ENCODE results near the gene SLC37A3. TPM values are rescaled to one million over a fixed set of nuclear protein-coding genes. Genes with fewer than 3 reads are reported as not detected.
"Not testable (repeated sequence)": the region's sequence is repeated elsewhere in the genome, so short reads cannot be mapped to it uniquely, and the experiment has no call there.

SLC37A3 gene
- total and polyA plus RNA-seq, 8 donors, result 36.2 to 58.5 (median 51.2) TPM

GRCh38 chr7:140416560-140416959 is 18.2 kb upstream of the SLC37A3 start:
- ATAC-seq (no peak), DNase-seq (peak in 1 of 4 donors; percentile 36)
- H3K4me1 ChIP-seq, result no peaks in the 10 kb centered on the region
- TF ChIP-seq, protein P1, sequence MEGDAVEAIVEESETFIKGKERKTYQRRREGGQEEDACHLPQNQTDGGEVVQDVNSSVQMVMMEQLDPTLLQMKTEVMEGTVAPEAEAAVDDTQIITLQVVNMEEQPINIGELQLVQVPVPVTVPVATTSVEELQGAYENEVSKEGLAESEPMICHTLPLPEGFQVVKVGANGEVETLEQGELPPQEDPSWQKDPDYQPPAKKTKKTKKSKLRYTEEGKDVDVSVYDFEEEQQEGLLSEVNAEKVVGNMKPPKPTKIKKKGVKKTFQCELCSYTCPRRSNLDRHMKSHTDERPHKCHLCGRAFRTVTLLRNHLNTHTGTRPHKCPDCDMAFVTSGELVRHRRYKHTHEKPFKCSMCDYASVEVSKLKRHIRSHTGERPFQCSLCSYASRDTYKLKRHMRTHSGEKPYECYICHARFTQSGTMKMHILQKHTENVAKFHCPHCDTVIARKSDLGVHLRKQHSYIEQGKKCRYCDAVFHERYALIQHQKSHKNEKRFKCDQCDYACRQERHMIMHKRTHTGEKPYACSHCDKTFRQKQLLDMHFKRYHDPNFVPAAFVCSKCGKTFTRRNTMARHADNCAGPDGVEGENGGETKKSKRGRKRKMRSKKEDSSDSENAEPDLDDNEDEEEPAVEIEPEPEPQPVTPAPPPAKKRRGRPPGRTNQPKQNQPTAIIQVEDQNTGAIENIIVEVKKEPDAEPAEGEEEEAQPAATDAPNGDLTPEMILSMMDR (IDR thresholded peaks at IDR 0.05), result no peak
- no peak overlapping the region for H3K4me3 ChIP-seq
- H3K9me3 ChIP-seq, result no peaks in the 10 kb centered on the region
- H3K36me3 ChIP-seq, result no peaks in the 10 kb centered on the region
- H3K27me3 ChIP-seq, result no peaks in the 10 kb centered on the region
- no peak overlapping the region for H3K27ac ChIP-seq
- intact Hi-C loops (cut with DNase I), result no loop called here

DNA sequence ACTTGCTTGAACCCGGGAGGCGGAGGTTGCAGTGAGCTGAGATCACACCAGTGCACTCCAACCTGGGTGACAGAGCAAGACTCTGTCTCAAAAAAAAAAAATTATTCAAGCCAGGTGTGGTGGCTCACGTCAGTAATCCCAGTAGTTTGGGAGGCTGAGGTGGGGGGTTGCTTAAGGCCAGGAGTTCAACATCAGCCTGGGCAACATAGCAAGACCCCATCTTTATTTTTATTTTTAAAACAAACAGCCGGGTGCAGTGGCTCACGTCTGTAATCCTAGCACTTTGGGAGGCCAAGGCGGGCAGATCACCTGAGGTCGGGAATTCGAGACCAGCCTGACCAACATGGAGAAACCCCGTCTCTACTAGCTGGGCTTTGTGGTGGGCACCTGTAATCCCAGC is 17.5 kb upstream of the SLC37A3 start:
- intact Hi-C loops (cut with DNase I); H3K4me1 ChIP-seq; H3K27me3 ChIP-seq; H3K36me3 ChIP-seq; H3K27ac ChIP-seq; H3K9me3 ChIP-seq; H3K4me3 ChIP-seq; ATAC-seq: not testable (repeated sequence)
- peak in 1 of 4 donors; percentile 1 for DNase-seq

- H3K9me3 ChIP-seq, result no peaks in the 10 kb centered on the region
- ATAC-seq (no peak), DNase-seq (peak in 1 of 4 donors; percentile 3)
- intact Hi-C loops (cut with DNase I), result no loop called here
- no peaks in the 10 kb centered on the region for H3K36me3 ChIP-seq
- H3K4me1 ChIP-seq, result no peaks in the 10 kb centered on the region
- no peaks in the 10 kb centered on the region for H3K27me3 ChIP-seq
- TF ChIP-seq, protein P1 (IDR thresholded peaks at IDR 0.05), result no peak
- no peak overlapping the region for H3K27ac ChIP-seq
- H3K4me3 ChIP-seq, result no peak overlapping the region
Observed at GRCh38 chr7:140415361-140415760, 17.0 kb upstream of the SLC37A3 start.

DNA sequence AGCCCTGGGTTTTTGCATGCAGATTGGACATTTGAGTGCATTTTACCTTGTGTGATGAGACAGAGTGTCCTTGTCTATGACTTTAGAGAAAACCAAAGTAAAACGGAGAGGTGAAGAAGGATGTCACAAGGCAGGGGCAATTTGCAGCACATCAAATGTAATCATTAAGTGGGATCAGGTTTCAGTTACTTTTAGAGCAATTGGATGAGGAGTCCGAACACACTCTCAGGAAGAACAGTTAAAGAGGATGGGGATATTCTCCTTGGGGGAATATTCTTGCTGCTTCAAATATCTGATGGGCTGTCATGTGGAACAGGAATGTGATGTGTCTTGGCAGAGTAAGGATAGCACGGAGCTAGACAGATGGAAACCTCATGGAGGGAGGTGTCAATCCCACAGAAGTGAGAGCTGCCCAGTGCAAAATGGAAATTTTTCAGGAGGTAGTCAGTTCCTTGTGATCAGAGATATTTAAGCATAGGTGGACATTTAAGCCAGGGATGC is 6.3 kb upstream of the SLC37A3 start:
- Histone ChIP-seq H3K36me3 (no peaks in the 10 kb centered on the region), H3K4me1 (peaks cover 0 to 26% of the 10 kb centered on the region in 2 donors), H3K27ac (peak overlapping the region in 1 of 2 donors; percentile 50), H3K9me3 (no peaks in the 10 kb centered on the region), H3K4me3 (peak overlapping the region; percentile 26 to 33), H3K27me3 (peaks cover 0 to 16% of the 10 kb centered on the region in 2 donors)
- no peak for DNase-seq
- TF ChIP-seq, protein P1 (IDR thresholded peaks at IDR 0.05), result no peak
- intact Hi-C loops (cut with DNase I), result no loop called here
- no peak for ATAC-seq

DNA sequence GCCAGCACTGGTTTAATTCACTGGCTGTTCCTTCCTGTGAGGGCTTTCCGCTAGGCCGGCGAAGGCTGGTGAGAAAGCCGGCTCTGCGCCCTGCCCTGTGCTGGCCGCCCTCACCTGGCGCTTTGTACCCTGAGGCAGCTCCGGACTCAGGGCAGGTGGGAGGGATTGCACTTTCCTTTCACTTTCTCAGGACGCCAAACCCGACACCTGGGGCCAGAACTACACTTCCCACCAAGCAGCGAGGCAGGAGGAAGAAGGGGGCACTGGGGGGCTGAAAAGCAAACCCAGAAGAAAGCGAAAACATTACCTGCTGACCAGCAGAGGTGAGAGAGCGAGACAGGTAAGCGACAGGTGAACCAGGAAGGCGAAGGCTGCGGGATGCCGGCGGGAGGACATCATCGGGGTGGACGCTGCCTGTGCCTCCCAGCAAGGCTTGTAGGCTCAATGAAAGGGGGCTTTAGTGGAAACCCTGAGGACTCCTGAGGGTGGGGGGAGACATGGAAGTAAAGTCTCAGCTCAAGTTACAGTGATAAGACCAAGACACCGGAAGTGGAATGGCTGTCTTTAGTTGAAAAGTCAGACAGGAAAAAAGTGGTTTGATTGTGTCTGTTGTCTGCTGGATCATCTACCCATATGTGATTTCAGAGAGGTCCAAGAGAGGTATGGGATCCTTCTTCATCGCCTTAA is 5.7 kb upstream of the SLC37A3 start, which contains the start of gene RAB19:
Gene RAB19, plus strand, starts transcription at position 181 of the 687 bp plus-strand sequence. CDS start 3,589 bp downstream, outside the sequence.
- DNase-seq, result peak; percentile 16 to 85 (median 44)
- intact Hi-C loops (cut with DNase I), result no loop called here
- Histone ChIP-seq H3K4me3 (peak within 1 kb of the TSS; percentile 26 to 33), H3K4me1 (peaks cover 0 to 26% of the 10 kb centered on the region in 2 donors), H3K36me3 (no peaks in the 10 kb centered on the region), H3K27ac (peak within 1 kb of the TSS in 1 of 2 donors; percentile 50), H3K27me3 (peaks cover 0 to 16% of the 10 kb centered on the region in 2 donors), H3K9me3 (no peaks in the 10 kb centered on the region)
- ATAC-seq, result peak; percentile 97
- TF ChIP-seq, protein P1 (IDR thresholded peaks at IDR 0.05), result no peak
